Measurements from ENCODE around the gene RAB4A.
"Not testable (repeated sequence)": the region's sequence is repeated elsewhere in the genome, so short reads cannot be mapped to it uniquely, and the experiment has no call there.

The RAB4A gene

DNA sequence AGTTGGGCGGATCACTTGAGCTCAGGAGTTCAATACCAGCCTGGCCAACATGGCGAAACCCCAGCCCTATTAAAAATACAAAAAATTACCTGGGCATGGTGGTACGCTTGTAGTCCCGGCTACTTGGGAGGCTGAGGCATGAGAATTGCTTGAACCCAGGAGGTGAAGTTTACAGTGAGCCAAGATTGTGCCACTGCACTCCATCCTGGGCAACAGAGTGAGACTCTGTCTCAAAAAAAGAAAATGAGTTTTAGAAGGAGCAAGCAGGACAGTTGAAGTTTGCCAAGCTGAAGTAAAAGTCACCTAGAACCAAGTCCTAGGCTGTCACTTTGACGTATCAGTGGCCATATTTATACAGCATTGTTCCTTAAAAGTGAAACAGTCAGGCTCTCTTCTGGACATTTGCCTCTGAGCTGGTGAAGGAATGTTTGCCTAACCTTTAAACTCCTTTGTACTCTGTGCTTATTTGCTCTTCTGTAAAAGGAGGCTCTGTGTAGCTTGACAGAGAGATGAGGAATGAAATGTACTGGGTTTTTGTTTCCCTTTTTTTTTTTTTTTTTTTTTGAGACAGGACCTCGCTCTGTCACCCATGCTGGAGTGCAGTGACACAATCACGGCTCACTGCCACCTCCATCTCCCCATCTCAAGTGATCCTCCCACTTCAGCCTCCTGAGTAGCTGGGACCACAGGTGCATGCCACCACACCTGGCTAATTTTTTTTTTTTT lies 2.8 kb downstream of the RAB4A start:
- no peak for DNase-seq

DNA sequence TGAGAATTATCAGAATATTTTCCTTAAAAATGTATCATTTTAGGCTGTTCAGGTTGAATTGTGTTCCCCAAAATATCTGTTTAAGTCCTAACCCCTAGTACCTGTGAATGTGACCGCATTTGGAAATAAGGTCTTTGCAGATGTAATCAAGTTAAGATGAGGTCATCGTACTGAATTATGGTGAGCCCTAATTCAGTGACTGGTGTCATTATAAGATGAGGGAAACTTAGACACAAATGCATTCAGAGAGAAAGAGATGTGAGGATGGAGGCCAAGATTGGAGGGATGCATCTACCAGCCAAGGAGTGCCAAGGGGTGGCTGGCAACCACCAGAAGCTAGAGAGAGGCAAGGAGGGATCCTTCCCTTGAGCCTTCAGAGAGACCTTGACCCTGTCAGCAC lies 4.1 kb downstream of the RAB4A start:
- no peak for DNase-seq

DNA sequence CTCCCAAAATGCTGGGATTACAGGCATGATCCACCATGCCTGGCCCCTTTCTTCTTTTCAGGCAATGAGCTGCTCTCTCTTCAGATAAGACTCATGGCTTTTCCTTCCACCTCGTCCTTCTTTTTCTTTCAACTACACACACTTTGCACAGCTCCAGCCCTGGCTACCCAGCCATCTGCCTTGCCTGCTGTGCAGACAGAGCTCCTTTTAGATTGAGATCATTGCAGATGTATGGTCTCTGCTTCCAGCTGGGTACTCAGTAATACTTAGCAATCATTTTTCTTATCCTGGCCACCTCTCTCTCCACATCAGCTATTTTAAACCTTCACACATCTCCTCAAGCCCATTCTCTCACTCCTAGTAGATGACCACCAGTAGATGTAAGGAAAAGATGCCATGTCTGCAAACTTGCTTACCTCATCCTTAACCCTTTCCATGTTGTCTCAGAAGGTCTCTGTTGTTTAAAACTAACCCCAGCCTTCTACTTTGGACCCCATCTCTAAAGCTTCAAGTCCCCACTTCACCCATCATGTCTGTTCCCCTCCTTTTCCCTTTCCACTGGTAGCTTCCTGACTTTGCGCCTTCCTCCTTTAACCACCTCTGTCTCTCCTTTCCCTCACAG lies 7.3 kb downstream of the RAB4A start:
- no peak for DNase-seq

DNA sequence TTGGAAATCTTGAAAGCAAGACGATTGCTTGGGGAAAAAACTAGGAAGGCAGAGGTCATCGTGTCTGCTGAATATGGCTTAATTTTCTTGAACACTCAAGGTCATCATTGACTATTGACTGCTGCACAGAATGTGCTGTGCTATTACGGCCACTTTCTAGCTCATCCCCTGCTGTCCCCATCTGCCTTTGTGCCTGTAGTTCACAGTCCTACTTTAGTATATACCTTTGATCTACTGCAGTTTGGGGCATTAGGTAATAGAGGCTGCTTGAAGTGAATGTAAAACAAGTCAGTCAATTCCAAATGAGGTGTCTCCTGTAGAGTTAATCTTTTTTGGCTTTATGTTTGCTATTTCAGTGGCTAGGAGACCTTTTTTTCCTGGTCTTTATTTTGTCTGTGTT lies 8.3 kb downstream of the RAB4A start:
- no peak for DNase-seq

DNA sequence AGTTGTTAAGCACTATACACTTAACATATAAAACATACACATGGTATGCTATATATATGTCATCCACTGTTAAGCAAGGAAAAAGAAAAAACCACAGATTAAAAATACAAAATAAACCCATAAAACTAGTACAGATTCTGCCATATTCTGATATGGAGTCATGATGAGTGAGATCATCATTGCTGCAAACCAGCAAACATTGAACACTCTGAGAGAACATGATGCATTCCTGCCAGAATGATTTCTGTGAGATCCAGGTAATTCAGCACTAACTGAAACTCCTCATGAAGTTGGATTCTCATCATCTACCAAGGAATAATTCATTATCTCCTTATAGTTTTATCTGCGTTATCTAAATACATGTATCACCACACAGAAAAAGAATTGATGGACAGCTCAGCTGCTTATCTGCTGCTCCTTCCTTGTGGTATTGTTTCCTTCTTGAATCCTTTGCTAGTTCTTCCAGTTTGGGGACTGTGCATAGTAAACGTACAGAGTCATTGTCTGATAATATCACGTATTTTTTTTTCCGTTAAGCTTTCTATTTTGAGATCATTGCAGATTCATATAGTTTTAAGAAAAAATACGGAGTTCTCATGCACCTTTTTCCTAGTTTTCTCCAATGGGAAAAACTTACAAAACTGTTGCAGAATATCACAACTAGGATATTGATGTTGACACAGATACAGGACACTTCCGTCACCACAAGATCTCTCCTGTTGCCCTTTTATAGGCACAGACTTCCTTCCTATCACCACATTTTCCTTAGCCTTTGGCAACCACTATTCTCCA lies 9.3 kb downstream of the RAB4A start:
- DNase-seq, result no peak

DNA sequence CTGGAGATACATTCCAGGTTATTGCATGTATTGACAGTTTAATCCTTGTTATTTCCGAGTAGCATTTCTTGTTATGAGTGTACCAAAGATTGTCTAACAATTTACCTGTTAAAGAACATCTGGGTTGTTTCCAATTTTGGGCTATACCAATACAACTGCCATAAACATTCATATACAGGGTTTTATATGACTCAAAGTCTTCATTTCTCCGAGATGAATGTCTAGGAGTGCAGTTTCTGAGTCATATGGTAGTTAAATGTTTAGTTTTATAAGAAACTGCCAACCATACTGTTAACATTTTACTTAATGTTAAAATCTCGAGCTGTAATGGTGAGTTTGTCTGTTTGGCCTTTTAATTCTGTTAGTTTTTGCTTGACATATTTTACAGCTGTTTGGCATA lies 10.0 kb downstream of the RAB4A start:
- DNase-seq, result no peak

DNA sequence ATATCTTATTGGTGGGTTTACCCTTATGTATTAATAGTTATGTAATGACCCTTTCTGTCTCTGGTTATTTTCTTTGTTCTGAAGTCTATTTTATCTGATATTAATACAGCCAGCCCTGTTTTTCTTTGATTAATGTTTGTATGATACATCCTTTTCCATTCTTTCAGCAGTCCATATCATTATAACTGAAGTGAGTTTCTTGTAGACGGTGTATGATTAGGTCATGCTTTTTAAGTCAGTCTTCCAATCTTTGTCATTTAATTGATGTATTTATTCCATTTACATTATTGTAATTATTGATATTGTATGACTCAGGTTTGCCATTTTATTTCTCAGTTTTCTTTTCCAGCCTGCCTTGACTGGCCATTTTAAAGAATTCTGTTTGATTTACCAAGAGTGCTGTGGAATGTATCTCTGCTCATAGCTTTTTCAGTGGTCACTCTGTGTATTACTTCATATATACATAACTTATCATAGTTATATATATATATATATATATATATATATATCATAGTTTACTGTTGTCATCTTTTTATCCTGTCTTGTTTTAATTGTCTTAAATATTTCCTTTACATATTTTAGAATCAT lies 10.5 kb downstream of the RAB4A start:
- DNase-seq, result no peak

DNA sequence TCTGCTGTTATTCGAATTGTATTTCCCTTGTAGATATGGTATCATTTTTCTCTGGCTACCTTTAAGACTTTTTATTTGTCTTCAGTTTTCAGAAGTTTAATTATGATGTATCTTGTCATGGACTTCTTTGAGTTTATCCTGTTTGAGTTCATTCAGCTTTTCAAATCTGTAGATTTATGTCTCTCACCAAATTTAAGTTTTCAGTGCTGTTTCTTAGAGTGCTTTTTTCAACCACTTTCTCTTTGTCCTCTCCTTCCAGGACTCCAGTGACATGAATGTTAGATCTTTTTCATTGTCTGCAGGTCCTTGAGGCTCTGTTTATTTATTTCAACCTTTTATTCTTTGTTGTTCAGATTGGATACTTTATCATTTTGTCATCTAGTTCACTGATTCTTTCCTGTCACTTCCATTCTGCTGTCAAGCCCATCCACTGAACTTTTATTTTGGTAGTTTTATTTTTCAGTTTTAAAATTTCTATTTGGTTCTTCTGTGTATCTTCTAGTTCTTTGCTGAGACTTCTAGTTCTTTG lies 11.4 kb downstream of the RAB4A start:
- DNase-seq, result no peak

DNA sequence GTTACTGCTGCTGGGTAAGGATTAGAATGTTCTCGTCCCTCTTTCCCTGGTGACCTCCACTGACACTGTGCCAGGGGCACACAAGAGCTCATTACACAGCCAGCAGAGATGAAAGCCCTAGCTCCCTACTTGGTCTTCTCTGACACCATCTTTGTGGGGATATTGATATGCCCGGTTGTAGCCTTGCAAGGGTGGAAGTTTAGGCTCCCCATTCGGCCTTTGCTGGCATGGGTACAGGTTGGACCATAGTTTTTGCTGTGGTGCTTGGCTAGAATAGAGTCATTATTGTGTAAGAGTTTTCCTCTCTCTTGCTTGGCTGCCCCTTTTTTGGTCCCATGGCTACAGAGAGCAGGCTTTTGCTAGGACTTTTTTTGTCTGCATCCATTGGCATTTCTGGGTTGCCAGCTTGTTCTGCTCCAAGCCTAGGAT lies 12.3 kb downstream of the RAB4A start:
- no peak for DNase-seq

DNA sequence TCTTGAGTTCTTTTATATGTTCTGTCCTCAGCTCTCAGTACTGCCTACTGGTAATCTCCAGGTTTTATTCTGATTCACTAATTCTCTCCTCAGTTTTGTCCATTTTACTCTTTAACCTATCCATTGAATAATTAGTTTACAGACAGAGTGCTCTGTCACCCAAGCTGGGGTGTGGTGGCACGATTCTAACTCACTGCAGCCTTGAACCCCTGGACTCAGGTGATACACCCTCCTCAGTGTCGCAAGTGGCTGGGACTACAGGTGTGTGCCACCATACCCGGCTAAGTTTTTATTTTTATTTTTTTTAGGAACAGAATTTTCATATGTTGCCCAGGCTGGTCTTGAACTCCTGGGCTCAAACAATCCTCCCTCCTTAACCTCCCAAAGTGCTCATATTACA lies 14.0 kb downstream of the RAB4A start:
- no peak for DNase-seq

DNA sequence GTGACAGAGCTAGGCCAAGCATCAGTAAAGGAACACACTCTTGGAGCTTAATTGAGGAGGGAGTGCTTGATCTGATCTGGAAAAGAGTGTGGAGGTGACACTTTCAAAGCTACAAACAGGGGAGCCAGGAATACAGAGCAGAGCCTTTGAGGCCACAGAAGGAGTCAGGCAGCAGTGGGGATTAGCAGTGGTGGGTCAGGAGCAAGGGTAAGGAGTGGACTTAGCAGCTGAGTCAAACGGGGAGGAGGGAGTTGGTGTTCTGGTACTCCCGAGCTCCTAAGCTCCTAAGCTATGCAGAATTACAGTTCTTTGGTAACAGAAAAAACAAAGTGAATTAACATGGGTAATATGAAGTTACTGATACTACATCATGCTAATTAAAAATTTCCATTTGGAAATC lies 14.5 kb downstream of the RAB4A start:
- DNase-seq, result no peak

DNA sequence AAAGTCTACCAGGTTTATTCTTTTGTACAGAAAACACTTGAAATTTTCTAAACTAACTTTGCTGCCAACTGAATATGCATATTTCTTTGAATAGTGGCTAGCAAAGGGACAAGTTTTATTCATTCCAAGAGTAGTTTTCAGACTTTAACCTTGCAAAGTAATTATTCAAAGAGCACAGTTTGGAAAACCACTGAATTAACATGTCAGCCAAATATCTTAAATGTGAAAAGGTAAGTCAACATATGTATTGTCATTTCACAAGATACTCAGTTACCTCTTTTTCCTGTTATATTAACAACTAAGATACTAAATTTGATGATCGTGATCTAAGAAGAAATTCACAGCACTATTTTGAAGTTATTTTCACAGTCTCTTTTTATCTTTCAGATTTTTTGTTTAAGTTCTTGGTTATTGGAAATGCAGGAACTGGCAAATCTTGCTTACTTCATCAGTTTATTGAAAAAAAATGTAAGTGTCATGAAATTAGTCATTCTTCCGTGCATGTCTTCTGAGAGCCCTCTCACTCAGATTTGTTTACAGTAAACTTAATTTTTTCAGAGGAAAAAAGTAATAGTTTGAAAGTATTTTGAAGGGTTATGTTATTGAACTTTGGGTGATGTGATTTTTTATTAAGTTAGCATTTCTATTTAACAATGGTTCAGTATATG lies 15.3 kb downstream of the RAB4A start:
- DNase-seq, result no peak

DNA sequence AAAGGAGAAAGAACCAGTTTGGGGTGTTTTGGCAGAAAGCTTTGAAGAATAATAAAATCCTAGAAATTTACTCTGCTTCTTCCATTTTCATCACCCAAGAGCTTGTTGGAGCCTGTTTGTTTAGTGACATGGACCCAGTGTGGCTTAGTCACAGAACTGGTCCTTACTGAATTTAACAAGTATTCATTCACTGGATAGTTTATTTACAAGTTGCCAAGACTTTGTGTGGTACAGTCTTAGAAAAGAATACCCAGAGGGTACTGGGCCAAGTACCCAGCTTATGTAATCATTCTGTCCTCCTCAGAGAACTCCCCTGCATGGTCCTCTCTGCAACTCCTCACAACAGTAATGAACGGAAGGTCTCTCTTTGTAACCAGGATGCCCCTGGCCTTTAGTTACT lies 16.4 kb downstream of the RAB4A start:
- DNase-seq, result no peak

DNA sequence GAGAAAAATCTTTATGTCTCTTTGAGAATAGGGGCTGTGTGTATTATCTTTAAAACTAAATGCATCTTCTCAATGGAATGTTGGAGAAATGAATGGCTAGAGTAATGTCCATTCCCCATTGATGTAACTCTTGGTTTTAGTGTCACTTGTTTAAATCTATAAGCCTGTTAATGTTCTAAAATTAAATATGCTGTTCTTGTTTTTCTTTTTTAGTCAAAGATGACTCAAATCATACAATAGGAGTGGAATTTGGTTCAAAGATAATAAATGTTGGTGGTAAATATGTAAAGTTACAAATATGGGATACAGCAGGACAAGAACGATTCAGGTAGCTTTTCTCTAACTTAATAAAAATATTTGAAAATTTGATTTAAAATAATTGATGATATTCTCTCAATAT lies 17.6 kb downstream of the RAB4A start:
- DNase-seq, result no peak

DNA sequence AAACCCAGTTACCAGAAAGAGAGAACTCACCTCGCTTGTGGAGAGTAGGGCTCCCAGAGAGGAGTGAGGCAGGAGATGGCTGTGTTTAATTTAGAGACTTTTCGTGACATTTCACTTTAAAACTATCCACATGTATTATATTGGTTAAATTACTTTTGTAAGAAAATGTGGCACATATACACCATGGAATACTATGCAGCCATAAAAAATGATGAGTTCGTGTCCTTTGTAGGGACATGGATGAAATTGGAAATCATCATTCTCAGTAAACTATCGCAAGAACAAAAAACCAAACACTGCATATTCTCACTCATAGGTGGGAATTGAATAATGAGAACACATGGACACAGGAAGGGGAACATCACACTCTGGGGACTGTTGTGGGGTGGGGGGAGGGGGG lies 20.8 kb downstream of the RAB4A start:
- DNase-seq, result not testable (repeated sequence)

DNA sequence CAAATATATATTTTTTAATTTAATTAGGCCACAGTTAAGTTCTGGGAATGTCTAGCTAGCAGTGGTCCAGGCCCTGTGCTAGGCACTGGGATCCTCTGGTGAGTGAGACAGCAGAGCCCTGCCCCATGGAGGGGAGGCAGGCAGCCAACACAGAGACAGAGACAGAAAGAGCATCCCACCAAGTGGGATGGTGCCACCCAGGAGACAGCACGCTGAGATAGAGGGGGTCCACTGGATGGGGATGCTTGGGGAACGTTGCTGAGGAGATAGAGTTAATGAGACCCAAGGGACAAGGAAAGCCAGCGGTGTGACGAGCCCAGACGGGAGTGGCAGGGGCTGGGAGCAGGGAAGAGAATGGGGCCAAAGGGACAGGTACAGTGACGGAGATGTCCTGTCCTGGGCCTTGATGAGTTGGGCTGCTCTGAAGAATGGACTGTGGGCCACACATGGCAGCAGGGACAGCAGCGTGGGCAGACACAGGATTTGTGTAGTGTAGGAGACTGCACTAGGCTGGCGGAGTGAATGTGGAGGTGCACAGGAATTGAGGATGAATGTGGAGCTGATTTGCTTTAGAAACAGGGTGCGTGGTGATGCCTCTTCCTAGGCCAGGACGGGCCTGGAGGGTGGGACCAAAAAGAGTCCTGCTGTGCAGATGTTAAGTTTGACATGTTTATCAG lies 22.8 kb downstream of the RAB4A start:
- DNase-seq, result no peak

DNA sequence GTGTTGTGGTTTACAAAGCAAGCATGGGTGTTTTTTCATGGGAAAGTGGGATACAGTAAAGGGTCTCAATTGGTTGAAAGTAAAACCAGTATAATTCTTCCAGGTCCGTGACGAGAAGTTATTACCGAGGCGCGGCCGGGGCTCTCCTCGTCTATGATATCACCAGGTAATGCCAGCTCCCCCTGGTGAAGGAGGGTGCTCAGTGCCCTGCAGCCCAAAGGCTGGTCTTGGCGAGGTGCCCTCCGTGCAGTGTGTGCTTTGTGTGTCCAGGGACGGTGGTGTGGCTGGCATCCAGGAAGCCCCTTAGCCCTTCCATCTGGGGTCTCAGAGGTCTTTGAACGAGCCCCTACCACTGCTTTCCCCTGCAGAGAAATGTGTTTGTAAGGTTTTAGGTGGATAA lies 24.8 kb downstream of the RAB4A start:
- no peak for DNase-seq

DNA sequence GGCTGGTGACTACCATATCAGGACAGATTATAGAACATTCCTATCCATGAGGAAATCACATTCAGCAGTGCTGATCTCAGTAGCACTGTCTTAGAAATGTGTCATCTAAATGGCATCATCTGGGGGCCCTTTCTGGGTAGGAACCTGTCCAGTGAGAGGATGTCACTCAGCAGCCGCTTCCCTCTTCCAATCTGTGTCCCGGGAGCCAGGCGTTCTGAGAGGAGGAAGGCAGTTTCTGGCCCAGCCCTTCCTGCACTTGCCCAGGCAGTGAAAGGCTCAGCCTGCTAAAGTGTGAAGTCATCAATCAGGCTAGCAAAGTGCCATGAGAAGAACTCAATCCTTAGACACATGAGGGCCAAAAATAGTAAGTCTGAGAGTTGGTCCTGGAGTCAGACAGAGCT lies 25.6 kb downstream of the RAB4A start:
- DNase-seq, result no peak

DNA sequence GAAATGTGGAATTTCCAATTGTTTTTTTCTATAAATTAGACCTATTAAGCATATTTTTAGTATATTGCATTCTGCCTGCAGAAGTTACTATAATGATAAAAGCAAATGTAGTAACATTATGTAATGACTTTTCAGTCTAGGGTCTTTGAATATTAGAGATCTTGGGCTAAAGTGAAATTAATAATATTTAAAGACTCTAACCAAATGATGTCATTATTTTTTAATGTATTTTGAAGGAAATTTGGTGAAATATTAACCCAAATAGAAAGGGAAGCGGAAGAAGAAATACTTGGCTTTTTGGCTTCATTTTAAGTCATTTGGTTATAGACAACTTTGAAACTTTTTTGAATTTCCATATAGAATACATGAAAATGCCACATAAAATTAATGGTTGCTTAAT lies 26.8 kb downstream of the RAB4A start:
- DNase-seq, result no peak

DNA sequence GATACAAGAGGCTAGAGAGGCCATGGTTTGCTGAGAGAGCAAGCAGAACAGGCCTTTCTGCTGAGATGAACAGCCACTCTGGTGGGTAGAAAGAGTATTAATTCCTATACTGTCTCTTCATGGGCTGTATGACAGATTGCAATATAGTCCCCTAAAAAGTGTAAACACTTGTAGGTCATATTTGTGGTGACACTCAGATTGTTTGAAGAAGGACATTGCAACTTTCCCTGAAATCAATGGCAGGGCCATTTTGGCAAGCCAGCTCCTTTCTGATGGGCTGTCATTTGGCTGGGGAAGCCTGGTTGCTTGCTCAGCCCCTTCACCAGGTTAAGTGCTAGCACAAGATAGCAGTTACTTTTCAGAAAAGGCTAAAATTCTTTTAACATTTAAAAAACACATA lies 27.5 kb downstream of the RAB4A start:
- DNase-seq, result no peak

DNA sequence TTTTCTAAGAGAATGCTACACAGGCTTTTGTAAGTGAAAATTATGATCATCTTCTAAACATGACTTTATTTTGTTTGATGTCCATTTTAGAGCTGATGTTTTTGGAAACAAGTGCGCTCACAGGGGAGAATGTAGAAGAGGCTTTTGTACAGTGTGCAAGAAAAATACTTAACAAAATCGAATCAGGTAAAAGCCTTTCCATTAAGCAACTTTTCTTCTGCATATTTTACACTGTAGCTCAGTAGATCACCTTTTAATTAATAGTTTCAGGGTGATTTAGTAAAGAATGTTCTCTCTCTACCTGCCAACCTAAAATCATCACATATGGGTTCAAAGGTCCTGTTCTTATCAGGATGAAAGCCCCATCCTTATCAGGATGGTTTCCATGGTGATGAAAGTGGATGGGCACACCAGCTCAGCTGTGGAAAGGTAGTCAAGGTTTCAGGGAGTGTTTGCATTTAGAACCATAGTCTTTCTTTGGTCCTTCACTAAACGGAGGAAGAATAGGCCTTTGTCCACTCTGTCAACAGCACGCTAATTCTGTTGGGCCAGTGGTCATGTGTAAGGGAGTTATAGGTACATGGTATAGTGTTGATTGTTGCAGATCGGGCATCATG lies 28.1 kb downstream of the RAB4A start:
- no peak for DNase-seq
